T-helper 22 cell (primary cell): ENCODE data around the gene RPL37A.
A peak's percentile ranks its signal among the peaks of the same experiment; 100 is the strongest.

ENCODE experiments used
- DNase-seq: peaks from one replicate; pipeline ENCODE4 v3.0.0-alpha.2; 2020; ENCODE audit warnings: low read depth

The RPL37A gene

GRCh38 chr2:216498379-216499352, at the start of gene RPL37A:
RPL37A (plus strand) TSS chr2:216498844; CDS start chr2:216498875, 31 bp downstream.
- DNase-seq = peak; percentile 80

- no peak for DNase-seq
Measured at GRCh38 chr2:216450346-216450745, 48.3 kb upstream of the RPL37A start.

GRCh38 chr2:216450784-216451183, 47.9 kb upstream of the RPL37A start:
- DNase-seq = no peak

- DNase-seq = no peak
Measured at GRCh38 chr2:216453955-216454614, 44.6 kb upstream of the RPL37A start.

GRCh38 chr2:216463148-216463547, 35.5 kb upstream of the RPL37A start:
- DNase-seq = no peak

GRCh38 chr2:216464104-216464720, 34.4 kb upstream of the RPL37A start:
- DNase-seq = no peak

- no peak for DNase-seq
Measured at GRCh38 chr2:216465579-216466195, 33.0 kb upstream of the RPL37A start.

- no peak for DNase-seq
Measured at GRCh38 chr2:216467845-216468244, 30.8 kb upstream of the RPL37A start.

- DNase-seq = no peak
Measured at GRCh38 chr2:216469661-216470060, 29.0 kb upstream of the RPL37A start.

- no peak for DNase-seq
Measured at GRCh38 chr2:216473187-216473586, 25.5 kb upstream of the RPL37A start.

GRCh38 chr2:216474925-216475670, 23.5 kb upstream of the RPL37A start:
- no peak for DNase-seq

GRCh38 chr2:216475767-216476166, 22.9 kb upstream of the RPL37A start:
- DNase-seq = no peak

- no peak for DNase-seq
Measured at GRCh38 chr2:216477283-216478035, 21.2 kb upstream of the RPL37A start.

- DNase-seq = no peak
Measured at GRCh38 chr2:216478151-216478550, 20.5 kb upstream of the RPL37A start.

- DNase-seq = no peak
Measured at GRCh38 chr2:216478791-216479190, 19.9 kb upstream of the RPL37A start.

GRCh38 chr2:216480221-216480620, 18.4 kb upstream of the RPL37A start:
- DNase-seq = no peak

- DNase-seq = no peak
Measured at GRCh38 chr2:216482640-216483039, 16.0 kb upstream of the RPL37A start.

- no peak for DNase-seq
Measured at GRCh38 chr2:216485237-216485636, 13.4 kb upstream of the RPL37A start.

- DNase-seq = no peak
Measured at GRCh38 chr2:216485745-216486144, 12.9 kb upstream of the RPL37A start.

- no peak for DNase-seq
Measured at GRCh38 chr2:216486271-216486670, 12.4 kb upstream of the RPL37A start.

- no peak for DNase-seq
Measured at GRCh38 chr2:216486708-216487107, 11.9 kb upstream of the RPL37A start.
